Mucosa of gallbladder (tissue), 1 donor: ENCODE results near the gene SRGN. TPM values are rescaled to one million over a fixed set of nuclear protein-coding genes. Genes with fewer than 3 reads are reported as not detected.
A peak's percentile ranks its signal among the peaks of the same experiment; 100 is the strongest.

Source experiments
- DNase-seq: peaks from one replicate; pipeline ENCODE4 v3.0.0-alpha.2; 2020; ENCODE audit warnings: low spot score
- total RNA-seq: library from RNA; stranded (reverse); gene quantifications from one replicate; pipeline ENCODE4 v1.2.1, GENCODE V29; 2021
- donor health status: DM: no; HTN: no; CAD: no.

SRGN gene
- total RNA-seq, 1 donor from 2014 or later, result 91.4 TPM

DNA sequence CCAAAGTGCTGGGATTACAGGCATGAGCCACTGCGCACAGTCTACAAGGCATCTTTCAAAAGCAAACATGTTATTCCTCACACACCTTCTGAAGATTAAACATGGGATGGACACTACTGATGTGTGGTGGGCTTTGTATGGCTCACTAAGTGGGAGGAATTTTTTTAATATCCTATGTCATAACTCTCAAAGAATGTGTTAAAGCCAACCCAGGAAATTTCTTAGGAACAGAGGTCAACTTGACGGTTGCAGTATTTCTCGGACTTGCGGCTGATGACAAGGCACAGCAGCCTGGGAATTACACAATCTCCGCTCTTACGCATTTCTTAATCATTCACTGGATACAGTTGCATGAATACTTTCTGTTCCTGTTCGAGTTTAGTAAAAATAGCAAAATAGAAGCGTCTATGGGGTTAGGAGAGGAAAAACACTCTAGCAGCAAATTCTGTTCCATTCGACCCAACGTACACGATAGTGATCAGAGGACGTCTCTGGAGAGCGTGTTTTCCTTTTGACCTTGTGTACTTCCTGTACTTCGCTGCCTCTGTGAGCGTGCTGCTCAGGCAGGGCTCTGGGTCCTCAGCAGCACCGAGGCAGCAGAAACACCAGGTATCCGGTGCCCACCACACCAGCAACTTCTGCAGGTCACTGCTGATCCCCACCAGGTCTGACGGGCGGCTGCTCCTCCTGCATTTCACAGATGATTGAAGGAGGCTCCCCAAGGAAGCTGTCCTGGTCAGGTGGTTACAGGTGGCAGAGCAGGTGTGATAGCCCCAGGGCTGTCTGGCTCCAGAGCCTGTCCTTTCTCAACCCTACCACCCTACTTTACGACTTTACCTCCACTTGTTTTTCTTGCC lies 26.4 kb upstream of the SRGN start:
- DNase-seq, result peak; percentile 76

DNA sequence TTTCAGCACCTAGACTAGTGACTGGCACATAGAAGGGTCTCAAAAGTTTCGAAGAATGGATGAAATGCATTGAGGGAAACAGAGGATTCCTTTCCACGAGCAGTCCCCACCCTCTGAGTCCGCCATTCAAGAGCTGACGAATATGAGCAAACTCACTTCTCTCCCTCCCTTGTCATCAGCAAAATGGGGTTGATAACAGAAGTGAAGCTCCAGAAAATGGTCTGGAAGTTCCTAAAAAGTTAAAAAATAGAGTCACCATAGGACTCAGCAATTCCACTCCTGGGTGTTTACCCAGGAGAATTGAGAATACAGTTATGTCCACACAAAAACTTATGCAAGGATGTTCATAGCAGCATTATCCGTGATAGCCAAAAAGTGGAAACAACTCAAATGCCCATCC lies 25.0 kb upstream of the SRGN start:
- DNase-seq, result no peak

DNA sequence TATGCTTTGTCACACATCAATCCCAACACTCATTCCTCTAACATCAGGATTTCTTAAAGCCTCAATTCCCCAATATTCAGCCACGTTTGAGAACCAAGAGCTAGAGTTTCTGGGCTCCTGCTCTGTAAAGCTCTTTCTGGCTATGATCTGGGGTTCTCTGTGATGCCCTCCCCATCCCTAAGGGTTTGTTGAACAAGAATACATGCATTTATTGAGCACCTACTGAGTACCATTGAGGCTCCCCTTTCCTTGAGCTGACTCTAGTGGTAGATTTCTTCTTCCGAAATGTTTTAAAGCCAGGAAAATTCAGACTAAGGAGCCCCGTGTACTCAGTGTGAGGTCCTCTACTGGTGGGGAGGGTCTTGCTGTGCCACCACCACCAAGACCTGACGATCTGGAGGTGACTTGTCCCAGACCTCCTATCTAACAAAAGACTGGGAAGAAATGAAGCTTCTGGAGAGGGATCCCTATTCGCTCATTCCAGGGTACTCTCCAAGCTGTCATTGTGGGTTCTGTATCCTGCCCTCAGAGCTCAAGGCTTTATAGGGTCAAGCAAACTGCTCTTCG lies 23.1 kb upstream of the SRGN start:
- no peak for DNase-seq

DNA sequence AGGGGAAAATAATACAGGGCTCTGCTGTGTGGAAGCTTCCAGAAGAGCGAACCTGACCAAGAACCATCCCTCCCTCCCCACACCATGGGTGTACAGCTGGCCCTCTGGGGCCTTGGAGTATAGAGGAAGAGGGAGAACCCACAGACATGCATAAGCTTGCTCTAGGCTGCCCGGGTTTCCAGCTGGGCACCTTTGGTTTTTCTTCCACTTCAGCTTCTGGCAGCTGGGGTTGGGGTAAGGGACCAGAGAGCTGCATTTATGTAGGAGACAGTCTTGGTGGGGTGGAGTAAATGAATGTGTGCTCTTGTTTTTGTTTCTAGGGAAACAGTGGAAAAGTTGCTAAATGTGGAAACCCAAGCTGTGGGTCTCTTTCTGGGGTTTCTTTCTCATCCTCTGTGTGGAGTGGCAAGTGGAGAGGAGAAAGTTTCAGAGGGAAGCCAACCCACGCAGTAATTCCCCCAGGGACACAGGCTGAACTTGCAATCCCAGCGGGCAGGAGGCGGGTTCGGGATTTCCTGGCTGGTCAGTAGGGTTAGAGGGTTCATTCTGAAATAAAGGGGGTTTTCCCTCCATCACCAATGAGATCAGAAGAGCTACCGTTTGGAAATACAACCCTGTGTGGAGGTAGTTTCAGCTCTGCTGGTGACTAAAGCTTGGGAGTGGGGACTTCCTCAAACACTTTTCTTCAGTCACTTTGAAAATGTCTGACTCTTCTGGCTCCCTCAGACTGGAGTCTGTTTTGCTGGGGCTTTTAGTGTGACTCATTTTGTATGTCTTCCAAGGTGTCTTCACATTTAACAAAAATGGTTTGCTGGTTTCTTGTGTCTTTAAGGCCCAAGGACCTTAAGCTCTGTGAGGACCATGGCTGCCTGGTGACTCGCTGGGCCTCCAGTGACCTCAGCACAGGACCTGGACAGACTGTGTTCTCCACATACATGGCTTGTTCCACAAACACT lies 22.2 kb upstream of the SRGN start:
- DNase-seq, result no peak

DNA sequence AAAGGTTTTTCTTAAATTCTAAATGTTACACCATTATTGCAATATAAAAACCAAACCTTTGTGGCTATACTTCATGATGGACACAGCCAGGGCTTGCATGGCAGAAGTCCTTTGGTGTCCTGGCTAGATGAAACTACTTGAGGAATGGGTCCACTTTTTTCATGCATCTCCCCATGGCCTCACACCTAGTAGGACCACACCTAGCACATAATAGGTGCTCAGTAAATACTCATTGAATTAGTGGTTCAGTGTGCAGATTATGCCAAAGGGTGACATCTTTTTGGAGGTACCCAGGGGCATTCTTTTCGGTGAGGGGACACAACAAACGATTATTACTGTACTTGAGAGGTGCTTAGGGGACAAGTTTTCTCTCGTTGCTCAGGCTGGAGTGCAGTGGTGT lies 20.7 kb upstream of the SRGN start:
- no peak for DNase-seq

DNA sequence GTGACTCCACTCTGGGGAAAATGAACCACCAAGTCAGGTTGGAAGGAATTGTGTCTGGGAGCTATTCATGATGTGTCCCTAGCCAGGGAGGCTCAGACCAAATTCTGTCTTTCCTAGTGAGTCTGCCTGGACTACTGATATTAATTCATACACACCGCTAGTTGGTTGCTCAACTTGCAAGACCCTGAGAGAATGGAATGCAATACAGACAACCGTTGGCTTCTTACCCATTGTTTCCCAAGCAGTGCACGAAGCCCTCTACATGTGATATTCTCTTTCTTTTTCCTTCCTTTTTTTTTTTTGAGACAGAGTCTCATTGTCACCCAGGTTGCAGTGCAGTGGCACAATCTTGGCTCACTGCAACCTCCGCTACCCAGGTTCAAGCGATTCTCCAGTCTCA lies 19.4 kb upstream of the SRGN start:
- DNase-seq, result no peak

DNA sequence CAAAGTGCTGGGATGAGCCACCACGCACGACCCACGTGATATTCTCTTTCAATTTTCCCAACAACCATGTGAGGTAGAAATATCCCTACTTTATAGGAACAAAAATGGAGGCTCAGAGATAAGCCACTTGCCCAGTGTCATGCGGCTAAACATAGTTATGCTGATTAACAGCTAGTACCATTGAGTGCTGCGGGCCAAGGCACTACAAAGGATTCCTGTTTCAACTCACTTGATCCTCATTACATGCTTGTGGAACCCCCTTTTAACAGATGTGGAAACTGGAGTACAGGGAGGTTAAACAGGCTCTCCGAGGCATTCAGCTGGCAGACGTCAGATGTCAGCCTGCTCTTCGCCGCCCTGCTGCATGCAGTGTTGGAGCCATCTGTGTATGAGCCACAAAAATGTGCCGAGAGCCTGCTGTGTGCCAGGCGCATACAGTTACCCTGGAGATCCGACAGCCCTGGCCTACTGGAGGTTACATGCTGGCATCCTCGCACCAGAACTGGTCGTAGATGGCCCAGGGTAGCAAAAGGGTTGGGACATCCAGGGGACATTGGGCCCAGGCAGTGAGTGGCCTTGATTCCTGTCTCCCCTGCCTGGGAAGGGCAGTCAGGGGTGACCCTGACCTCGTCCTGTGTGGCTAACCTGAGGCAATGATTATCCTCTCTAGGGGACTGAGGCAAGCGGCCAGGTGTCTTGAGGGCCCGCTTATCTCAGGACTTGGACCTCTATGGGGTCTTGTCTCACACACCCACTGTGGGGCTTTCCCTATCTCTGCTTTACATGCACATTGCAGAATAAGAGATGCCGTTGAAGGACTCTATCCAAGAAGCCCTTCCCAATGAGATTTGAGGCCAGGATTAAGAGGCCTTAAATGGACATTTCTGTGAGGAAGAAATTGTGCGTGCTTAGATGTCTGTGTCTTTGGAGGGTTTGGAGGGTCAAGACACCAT lies 18.5 kb upstream of the SRGN start:
- DNase-seq, result no peak

DNA sequence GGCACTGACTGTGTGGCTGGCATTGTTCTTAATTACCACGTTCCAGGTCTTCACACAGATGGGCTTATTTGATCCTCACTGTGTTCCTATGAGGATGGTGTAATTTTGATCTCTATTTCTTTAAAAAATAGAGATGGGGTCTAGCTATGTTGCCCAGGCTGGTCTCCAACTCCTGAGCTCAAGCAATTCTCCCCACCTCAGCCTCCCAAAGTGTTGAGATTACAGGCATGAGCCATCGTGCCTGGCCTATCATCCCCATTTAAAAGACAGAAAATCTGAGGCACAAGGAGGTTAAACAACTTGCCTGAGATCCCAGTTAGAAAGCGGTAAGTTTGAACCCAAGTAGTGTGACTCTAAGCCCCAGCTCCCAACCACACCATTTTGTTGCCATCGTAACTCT lies 17.0 kb upstream of the SRGN start:
- DNase-seq, result no peak

DNA sequence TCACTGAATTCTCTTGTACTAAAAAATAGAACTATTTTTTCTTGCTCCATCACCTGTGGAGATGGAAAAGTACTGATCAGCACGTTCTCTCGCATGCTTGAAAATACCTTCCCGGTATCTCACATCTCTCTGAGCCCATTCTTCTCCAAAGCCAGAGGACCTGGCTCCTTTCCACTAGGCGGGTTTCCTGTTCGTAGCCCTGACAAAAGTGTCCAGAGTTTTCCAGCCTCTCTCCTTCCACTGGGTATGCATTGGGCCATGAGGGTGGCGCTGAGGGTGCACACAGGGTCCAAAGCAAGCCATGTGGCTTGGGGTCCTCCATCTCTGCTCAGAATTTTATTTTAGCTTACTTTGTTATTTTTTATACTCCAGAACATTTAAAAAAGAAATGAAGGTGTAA lies 16.3 kb upstream of the SRGN start:
- DNase-seq, result no peak

DNA sequence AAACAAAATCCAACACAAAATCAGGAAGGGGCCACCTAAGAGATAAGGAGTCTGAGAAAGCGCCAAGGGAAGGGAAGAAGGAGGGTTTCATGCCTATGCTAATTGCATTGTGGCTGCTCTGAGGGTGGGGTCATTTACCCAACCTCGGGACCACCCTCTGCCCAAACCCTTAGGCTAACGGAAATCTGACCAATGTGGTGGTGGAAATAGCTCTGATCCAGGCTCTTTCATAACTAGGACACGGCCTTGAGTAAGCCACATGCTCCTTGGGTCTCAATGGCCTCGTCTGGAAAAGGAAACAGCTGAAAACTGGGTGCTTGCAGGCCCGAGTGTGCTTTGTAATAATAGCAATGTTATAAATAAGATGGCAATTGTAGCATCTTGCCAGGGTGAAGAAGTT lies 14.9 kb upstream of the SRGN start:
- no peak for DNase-seq

DNA sequence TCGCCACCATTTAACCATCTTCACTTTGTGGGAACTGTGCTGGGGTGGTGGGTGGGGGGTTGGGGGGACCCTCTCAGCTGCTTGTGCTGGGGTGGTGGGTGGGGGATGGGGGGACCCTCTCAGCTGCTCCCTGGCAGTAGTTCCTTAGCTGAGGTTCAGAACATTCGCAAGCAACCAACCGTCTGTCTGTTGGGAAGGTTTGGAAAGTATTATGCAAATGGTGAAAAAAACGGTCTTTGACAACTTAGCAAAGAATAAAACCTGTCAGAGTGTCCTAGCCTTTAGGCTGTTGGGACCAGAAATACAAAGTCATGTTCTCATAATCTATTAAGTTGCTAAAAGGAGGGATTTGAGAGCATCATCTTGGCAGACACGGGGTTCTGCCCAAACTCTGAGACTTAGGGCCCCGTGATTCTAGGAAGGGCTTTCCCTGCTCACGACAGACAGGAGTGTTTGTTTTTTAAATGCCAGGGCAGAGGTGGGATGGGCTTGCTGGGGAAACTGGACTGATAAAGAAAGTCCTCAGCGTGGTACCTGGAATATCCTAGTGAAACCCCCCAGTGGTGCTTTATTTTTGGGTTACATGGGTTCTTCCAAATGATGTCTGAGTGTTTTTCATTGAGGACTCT lies 14.1 kb upstream of the SRGN start:
- DNase-seq, result no peak

DNA sequence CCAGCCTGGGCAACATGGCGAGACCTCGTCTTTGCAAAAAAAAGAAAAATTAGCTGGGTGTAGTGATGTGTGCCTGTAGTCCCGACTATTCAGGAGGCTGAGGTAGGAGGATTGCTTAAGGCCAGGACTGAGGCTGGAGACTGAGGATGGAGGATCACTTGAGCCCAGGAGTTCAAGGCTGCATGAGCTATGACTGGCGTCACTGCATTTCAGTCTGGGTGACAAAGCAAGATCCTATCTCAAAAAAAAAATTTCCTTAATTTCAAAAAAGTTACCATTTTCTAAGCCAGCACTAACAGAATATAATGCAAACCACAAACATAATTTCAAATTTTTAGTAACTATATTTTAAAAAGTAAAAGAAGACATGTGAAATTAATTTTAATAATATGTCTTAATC lies 13.4 kb upstream of the SRGN start:
- no peak for DNase-seq

DNA sequence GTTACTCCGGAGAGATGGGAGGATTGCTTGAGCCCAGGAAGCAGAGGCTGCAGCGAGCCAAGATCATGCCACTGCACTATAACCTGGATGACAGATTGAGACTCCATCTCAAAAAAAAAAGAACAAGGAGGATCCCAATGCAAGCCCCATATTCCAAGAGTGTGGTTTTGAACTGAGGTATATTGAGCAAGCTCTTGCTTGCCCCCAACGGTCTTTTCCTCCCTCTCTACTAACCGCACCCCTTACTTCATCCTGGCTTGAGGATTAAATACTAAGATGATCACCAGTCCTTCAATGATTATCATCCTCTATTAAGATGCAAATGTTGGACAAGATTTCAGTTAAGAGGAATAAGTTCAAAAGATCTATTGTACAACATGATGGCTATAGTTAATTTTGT lies 12.5 kb upstream of the SRGN start:
- no peak for DNase-seq

DNA sequence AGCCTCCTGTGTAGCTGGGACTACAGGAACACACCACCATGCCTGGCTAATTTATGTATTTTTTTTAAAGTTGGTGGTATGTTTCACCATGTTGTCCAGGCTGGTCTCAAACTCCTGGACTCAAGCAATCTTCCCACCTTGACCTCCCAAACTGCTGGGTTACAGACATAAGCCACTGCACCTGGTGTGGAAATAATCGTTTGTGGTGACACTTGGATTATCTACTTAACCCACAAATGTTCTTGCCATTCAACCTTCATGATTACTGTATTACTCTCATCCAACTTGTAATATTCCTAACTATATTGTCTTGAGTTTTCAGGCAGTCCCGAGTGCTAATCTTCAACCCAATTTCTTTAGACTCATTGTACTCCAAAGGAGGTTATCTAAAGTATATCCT lies 9.6 kb upstream of the SRGN start:
- no peak for DNase-seq

DNA sequence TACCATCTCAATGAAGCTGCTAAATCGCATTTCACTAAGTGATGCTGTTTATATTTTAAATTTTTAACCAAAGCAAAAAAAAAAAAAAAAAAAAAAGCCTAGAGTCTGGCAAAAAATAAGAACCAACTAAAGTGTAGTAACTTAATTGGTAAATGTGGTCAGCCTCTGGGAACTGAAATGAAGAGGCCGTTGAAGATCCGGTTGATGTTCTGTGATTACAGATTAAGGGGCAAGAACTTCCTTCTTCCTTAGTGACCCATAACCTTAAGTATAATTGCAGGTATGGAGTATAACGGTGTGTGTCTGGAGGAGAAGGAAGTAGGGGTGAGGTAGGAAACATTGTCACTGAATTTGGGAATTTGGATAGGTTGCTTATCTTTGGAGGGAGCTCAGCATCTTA lies 7.7 kb upstream of the SRGN start:
- no peak for DNase-seq

DNA sequence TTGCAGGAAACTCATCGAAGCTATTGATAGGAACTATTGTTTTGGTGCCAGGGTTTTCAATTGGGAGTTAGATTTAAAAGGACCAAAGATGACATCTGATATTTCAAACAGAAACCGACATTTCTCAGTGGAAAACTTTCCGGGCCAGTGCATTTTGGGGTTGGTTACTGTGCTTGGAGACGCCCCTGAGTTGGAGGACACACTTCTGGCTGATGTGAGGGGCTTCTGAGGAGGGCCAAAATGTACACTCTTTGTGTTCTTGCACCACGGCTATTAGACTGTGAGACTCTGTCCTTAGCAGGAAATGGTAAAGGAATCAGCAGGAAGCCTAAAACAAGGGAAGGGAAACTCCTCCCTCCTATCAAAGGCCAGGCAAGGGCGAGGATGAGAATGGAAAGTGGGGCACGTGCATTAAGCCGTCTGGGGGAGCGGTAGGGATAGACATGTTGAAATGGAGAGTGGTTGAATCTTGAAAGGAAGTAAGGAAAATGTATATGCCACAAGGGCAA lies 1.8 kb upstream of the SRGN start:
- DNase-seq, result no peak

DNA sequence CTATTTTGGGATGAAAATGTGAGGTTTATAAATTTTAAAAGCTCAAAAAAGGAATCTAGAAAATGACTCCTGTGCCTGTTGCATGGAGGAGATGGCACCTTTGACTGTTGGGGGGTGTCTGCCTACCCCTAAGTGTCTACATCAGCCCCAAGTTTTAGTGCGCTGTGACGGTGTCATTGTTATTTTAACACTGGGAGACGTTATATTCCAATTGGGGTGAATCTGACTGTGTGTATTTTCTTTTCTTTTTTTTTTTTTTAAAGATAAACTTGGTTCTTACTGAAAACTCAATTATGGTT lies 517 bp downstream of the SRGN start:
- DNase-seq, result no peak

DNA sequence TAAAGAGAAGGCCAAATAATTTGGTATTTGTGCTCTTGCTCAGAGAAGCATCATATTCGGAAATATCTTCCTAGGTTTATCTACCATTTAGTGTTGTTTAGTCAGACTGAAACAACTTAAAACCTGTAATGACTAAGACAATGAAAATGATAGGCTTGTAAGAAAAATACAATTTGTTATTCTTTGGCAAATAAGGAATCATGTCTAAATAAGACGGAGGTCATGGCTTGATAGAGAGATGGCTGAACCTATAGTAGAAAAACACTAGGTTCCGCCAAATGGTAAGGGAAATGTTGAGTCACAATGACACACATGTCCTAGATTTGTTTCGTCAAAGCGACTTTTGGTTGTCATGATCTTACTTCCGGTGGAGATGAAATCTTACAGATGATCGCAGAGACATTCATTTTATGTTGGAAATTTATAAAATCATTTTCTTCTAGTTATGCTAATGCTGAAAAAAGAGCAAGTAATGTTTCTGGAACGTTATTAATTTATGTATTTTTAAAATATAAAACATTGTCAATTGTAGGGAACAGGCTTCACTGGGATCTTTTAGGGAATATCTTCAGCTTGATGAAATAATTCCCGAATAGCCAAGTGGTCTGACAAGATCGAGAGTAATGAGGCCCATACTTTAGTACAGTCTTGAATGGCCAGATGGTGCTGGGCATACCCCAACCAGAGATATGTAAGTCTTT lies 1.0 kb downstream of the SRGN start:
- no peak for DNase-seq

DNA sequence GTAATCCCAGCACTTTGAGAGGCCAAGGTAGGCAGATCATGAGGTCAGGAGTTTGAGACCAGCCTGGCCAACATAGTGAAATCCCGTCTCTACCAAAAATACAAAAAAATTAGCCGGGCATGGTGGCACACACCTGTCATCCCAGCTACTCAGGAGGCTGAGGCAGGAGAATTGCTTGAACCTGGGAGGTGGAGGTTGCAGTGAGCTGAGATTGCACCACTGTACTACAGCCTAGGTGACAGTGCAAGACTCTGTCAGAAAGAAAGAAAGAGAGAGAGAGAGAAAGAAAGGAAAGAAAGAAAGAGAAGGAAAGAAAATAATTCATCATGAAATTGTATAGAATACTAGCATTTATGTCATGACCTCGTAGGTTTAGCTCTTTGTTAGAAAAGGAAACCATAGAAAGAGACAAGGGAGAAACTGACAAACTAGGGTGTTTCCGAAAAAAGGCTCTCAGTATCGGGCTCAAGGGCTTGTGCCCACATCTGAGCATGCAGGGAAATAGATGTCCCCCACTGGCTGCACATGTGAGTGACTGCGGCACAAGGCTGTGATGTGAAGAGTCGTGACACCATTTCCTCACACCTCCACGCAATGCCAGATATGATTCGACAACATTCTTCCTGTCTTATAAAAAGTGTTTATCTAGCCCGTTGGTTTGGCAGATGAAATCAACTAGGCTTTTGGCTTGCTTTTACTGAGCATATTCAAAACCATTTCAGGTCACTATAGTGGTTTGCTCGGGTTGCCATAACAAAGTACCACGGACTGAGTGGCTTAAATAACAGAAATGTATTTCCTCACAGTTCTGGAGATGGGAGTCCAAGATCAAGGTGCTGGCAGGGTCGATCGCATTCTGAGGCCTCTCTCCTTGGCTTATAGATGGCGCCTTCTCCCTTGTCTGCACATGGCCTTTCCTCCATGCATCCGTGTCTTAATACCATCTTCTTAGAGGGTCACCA lies 2.0 kb downstream of the SRGN start:
- peak; percentile 50 for DNase-seq
